Tibial nerve (tissue), 3 donors: ENCODE data around the gene ZNF93.

Experiments used
- EP300 ChIP-seq, 2 donors: sonication (generic); formaldehyde crosslinking; IDR thresholded peaks; one replicate each; pipeline ENCODE4 v1.6.1; 2017; ENCODE audit warnings: antibody characterized with exemption in 2 of 2, mild to moderate bottlenecking in 1 of 2
- POLR2A ChIP-seq, 2 donors: fragments of 450-650 bp; IDR thresholded peaks; one replicate each; pipeline ENCODE4 v1.6.1; 2017; ENCODE audit warnings: antibody characterized with exemption in 2 of 2, mild to moderate bottlenecking in 2 of 2, moderate library complexity in 2 of 2

- no peak for TF ChIP-seq POLR2A (IDR thresholded peaks at IDR 0.05)
- TF ChIP-seq EP300 (IDR thresholded peaks at IDR 0.05), result no peak
Observed at GRCh38 chr19:19948800-19949199, 48.1 kb downstream of the ZNF93 start.
